AG09309 (cell line): Measurements from ENCODE around the gene IMMP2L.

ENCODE experiments used
- DNase-seq: peaks from one replicate; pipeline ENCODE4 v3.0.0-alpha.2; 2010; ENCODE audit warnings: low read depth
- H3K4me3 ChIP-seq: 2 replicates; pipeline ENCODE4 v1.5.1; 2011; ENCODE audit warnings: mild to moderate bottlenecking, low read depth, low read length, moderate library complexity; ENCODE audit not compliant: control insufficient read depth
- TF ChIP-seq, protein P1 (sequence below): IDR thresholded peaks from 2 replicates; pipeline ENCODE4 v1.5.1; 2011; ENCODE audit warnings: mild to moderate bottlenecking, low read depth, low read length, inconsistent platforms; ENCODE audit not compliant: insufficient read depth, control insufficient read depth; ENCODE audit errors: missing control alignments

Gene IMMP2L

DNA sequence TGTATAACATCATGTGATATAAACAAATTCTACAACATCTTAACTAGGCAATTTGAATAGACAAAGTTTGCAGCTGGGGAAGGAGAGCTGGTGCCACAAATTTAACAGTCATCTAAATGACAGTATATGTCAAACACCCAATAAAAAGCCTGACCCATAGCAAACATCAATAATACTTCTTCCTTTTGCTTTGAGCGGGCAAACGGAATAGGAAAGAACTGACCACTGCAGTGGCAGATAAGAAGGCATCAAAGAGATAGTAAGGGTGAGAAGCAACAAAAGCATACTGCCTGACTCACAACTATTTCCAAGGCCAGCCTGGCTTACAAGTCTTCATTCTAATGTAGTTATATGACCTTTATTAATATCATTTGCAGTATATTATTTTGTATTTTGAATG lies 371.5 kb downstream of the IMMP2L start:
- H3K4me3 ChIP-seq = no peak overlapping the region
- no peak for DNase-seq
- TF ChIP-seq, protein P1, sequence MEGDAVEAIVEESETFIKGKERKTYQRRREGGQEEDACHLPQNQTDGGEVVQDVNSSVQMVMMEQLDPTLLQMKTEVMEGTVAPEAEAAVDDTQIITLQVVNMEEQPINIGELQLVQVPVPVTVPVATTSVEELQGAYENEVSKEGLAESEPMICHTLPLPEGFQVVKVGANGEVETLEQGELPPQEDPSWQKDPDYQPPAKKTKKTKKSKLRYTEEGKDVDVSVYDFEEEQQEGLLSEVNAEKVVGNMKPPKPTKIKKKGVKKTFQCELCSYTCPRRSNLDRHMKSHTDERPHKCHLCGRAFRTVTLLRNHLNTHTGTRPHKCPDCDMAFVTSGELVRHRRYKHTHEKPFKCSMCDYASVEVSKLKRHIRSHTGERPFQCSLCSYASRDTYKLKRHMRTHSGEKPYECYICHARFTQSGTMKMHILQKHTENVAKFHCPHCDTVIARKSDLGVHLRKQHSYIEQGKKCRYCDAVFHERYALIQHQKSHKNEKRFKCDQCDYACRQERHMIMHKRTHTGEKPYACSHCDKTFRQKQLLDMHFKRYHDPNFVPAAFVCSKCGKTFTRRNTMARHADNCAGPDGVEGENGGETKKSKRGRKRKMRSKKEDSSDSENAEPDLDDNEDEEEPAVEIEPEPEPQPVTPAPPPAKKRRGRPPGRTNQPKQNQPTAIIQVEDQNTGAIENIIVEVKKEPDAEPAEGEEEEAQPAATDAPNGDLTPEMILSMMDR = no peak

DNA sequence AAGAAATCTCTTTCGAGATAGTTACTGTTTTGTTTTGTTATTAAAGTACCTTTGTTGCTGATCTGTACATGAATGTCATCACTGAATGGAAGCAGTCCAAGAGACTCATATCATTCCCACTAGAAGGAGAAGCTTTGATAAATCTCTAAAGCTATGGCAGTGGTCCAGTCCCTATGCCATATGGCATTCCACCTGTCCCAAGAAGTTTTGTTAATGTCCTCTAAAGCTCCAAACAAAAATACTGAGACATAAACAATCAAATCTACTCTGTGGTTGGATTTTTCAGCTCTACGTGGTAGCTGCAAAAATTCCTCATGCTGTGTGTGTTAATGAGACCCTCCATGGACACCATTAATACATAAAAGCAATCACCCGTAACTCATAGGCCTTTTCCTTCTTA lies 377.3 kb downstream of the IMMP2L start:
- no peak for DNase-seq
- no peak overlapping the region for H3K4me3 ChIP-seq
- TF ChIP-seq, protein P1 = no peak

DNA sequence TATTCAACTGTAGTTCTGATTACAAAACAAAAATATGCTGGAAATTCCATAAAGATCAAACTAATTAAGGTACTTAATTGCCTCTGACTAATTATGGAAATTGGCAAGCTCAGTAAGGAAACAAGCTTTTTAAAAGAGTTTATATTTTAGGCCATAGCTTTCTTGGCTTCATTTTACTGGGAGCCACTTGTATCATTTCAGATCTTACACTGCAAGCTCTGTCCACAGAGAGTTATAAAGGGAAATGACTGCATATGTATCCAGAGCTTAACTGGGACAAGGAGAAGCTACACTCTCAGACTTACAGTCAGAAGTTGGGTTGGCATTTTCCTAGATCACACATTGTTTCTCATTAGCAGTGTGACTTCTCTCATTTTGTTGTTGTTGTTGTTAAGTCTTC lies 379.0 kb downstream of the IMMP2L start:
- no peak overlapping the region for H3K4me3 ChIP-seq
- TF ChIP-seq, protein P1 = no peak
- DNase-seq = no peak

DNA sequence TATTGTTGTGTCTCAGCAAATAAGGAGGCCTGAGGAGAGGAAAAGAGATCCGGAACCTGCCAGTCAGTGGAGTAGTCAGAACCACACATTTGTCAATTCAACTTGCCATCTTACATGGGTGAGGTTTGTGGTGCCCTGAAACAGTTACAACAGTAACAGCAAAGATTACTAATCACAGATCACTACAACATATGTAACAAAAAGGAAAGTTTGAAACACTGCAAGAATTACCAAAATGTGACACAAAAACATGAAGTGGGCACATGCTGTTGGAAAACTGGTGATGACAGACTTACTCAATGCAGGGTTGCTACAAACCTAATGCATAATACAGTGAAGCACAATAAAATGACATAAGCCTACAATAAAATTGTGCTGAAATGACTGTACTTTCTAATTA lies 382.0 kb downstream of the IMMP2L start:
- DNase-seq = no peak
- H3K4me3 ChIP-seq = no peak overlapping the region
- TF ChIP-seq, protein P1 = no peak

DNA sequence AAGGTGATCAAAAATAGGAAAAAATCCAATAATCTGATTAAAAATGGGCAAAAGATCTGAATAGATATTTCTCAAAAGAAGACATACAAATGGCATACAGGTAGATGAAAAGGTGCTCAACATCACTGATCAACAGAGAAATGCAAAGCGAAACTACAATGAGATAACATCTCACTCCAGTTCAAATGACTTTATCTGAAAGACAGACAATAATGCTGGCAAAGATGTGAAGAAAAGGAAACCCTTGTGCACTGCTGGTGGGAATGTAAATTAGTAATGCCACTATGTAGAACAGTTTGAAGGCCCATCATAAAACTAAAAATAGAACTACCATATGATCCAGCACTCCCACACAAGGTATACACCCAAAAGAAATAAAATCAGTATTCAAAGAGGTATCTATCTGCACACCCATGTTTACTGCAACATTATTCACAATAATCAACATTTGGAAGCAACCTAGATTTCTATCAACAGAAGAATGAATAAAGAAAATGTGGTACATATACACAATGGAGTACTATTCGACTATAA lies 386.3 kb downstream of the IMMP2L start:
- TF ChIP-seq, protein P1 = no peak
- no peak for DNase-seq
- no peak overlapping the region for H3K4me3 ChIP-seq

DNA sequence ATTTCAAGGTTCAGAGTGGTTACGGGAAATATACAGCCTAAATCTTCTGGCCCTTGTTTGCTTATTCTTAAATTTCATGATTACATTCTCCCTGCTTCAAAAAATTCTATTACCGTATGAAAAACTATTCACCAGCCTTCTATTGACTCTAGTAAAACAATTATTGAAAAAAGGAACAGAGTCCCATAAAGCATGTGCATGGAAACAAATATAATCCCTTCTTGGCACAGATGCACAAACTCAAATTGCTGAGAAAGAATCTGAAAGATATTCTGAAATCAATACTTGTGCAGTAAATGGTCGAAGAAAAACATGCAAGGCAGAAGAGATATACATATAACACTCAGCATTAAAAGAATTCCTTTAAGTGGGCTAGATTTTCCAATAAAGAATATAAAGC lies 387.8 kb downstream of the IMMP2L start:
- DNase-seq = no peak
- no peak overlapping the region for H3K4me3 ChIP-seq
- TF ChIP-seq, protein P1 = no peak

DNA sequence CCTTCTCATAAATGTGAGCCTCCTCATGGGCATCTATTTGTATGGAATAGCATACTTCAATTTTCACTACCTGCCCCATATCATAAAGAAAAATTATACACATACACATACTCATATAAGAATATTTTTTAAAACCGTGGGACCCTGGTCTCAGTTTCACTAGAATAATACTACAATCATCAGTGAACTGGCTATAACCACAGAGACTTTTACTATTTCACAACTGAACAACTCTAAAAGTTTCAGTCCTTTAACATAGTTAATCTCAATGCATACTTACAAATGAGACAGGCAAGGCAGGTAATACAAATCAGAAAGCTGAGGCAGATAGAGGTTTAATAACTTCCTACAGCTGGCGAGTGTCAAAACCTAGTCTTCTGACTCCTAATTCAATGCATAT lies 388.3 kb downstream of the IMMP2L start:
- TF ChIP-seq, protein P1 = no peak
- no peak overlapping the region for H3K4me3 ChIP-seq
- DNase-seq = no peak
